Natural killer cell (primary cell): Measurements from ENCODE around the gene NKD1. TPM values are rescaled to one million over a fixed set of nuclear protein-coding genes. Genes with fewer than 3 reads are reported as not detected.

Experiments used
- ATAC-seq, 3 donors: fragments of 150-1000 bp in 2 of 3; fragments of 200-7000 bp in 1 of 3; cut with Tn5 transposase; 1 replicate in 1 of 3; 2 replicates in 2 of 3; pipeline ENCODE4 v1.10.0; 2021; ENCODE audit warnings: mild to moderate bottlenecking in 2 of 3, moderate library complexity in 2 of 3
- DNase-seq, 2 donors: peaks; one replicate each; pipeline versions ENCODE4 v3.0.0 to v3.0.0-alpha.2; 2013 to 2021; ENCODE audit warnings: mixed read lengths in 1 of 2
- H3K27ac ChIP-seq: one replicate; pipeline ENCODE4 v1.5.1; 2013; ENCODE audit warnings: mild to moderate bottlenecking, low read length
- H3K27me3 ChIP-seq: one replicate; pipeline ENCODE4 v1.6.1; 2013; ENCODE audit warnings: low read length; ENCODE audit not compliant: control insufficient read depth, insufficient read depth
- H3K36me3 ChIP-seq: one replicate; pipeline ENCODE4 v1.6.1; 2013; ENCODE audit warnings: low read length; ENCODE audit not compliant: control insufficient read depth, insufficient read depth
- H3K4me1 ChIP-seq: one replicate; pipeline ENCODE4 v1.6.1; 2013; ENCODE audit warnings: low read length; ENCODE audit not compliant: control insufficient read depth, insufficient read depth
- H3K4me3 ChIP-seq: one replicate; pipeline ENCODE4 v1.5.1; 2013; ENCODE audit warnings: low read length
- H3K9me3 ChIP-seq: one replicate; pipeline ENCODE4 v1.6.1; 2013; ENCODE audit warnings: low read length; ENCODE audit not compliant: control insufficient read depth, insufficient read depth
- H3K27ac Mint-ChIP-seq, 2 donors: one replicate each; pipeline ENCODE4 v1.8.0; 2022; ENCODE audit warnings: mild to moderate bottlenecking in 2 of 2, mixed read lengths in 2 of 2, moderate library complexity in 1 of 2
- H3K27me3 Mint-ChIP-seq, 2 donors: one replicate each; pipeline ENCODE4 v1.8.0; 2022; ENCODE audit warnings: low read depth in 2 of 2, mixed read lengths in 2 of 2
- H3K36me3 Mint-ChIP-seq: one replicate; pipeline ENCODE4 v1.8.0; 2022; ENCODE audit warnings: mixed read lengths
- H3K4me1 Mint-ChIP-seq, 2 donors: one replicate each; pipeline ENCODE4 v1.8.0; 2022; ENCODE audit warnings: mixed read lengths in 2 of 2
- H3K4me3 Mint-ChIP-seq: one replicate; pipeline ENCODE4 v1.8.0; 2022; ENCODE audit warnings: mild to moderate bottlenecking, moderate library complexity, mixed read lengths
- H3K9me3 Mint-ChIP-seq, 2 donors: one replicate each; pipeline ENCODE4 v1.8.0; 2022; ENCODE audit warnings: mixed read lengths in 2 of 2
- CTCF ChIP-seq: fragments of 200-600 bp; IDR thresholded peaks from one replicate; pipeline ENCODE4 v1.8.0; 2022; ENCODE audit warnings: antibody characterized with exemption
- WGBS: methylation state at CpG from one replicate; pipeline ENCODE4 v1.1.7; 2013; ENCODE audit warnings: missing lambda C conversion rate; ENCODE audit not compliant: insufficient coverage; 5-methylcytosine and 5-hydroxymethylcytosine counted together
- intact Hi-C: fragments of 100-400 bp; cut with micrococcal nuclease; formaldehyde crosslinking; loops from one replicate; pipeline ENCODE4 v1.14.2; 2022
- total RNA-seq, 4 donors: library from RNA; stranded (reverse); fragments of 120-200 nt in 1 of 4; gene quantifications; one replicate each; pipeline versions ENCODE4 v1.2.3 to v1.2.4, GENCODE V29; 2013 to 2022

The NKD1 gene
- total RNA-seq, 3 donors from 2014 or later (not counting 1 experiment from before 2014, with no cell fraction given) = 0.75 to 1.5 (median 1.0) TPM

DNA sequence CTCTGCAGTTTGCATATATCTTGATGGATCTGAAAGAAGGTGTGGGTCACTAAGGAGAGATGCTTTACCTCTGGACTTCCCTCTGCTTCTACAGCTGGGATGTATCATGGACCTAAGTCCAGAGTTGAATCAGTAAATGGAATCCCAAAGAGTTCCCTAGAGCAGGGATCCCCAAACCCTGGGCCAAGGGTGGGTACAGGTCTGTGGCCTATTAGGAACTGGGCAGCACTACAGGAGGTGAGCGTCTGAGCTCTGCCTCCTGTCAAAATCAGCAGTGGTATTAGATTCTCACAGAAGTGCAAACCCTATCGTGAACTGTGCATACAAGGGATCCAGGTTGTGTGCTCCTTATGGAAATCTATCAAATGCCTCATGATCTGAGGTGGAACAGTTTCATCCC, 39.3 kb downstream of the NKD1 start:
- ATAC-seq (no peak), DNase-seq (no peak)
- H3K4me1 Mint-ChIP-seq = peaks cover 17 to 18% of the 10 kb centered on the region in 2 donors
- Histone ChIP-seq H3K4me3 (no peak overlapping the region), H3K4me1 (peaks cover 15% of the 10 kb centered on the region), H3K27me3 (no peaks in the 10 kb centered on the region), H3K27ac (no peak overlapping the region), H3K9me3 (no peaks in the 10 kb centered on the region), H3K36me3 (no peaks in the 10 kb centered on the region)
- no peak for TF ChIP-seq CTCF
- no peak overlapping the region for H3K27ac Mint-ChIP-seq
- peaks cover 0 to 3% of the 10 kb centered on the region in 2 donors for H3K9me3 Mint-ChIP-seq
- intact Hi-C loops = no loop called here
- H3K4me3 Mint-ChIP-seq = no peak overlapping the region
- no peaks in the 10 kb centered on the region for H3K27me3 Mint-ChIP-seq
- H3K36me3 Mint-ChIP-seq = no peaks in the 10 kb centered on the region
- WGBS = 97% methylated on average over 2 of the region's 2 CpGs

GRCh38 chr16:50588276-50588675, 40.1 kb downstream of the NKD1 start:
- Mint-ChIP-seq H3K9me3 (peaks cover 0 to 3% of the 10 kb centered on the region in 2 donors), H3K4me1 (peaks cover 17 to 18% of the 10 kb centered on the region in 2 donors), H3K4me3 (no peak overlapping the region), H3K27me3 (no peaks in the 10 kb centered on the region), H3K27ac (peak overlapping the region in 1 of 2 donors; percentile 91), H3K36me3 (no peaks in the 10 kb centered on the region)
- no peak for DNase-seq
- H3K4me3 ChIP-seq = no peak overlapping the region
- no peak for ATAC-seq
- H3K9me3 ChIP-seq = no peaks in the 10 kb centered on the region
- intact Hi-C loops = no loop called here
- no peaks in the 10 kb centered on the region for H3K36me3 ChIP-seq
- peaks cover 15% of the 10 kb centered on the region for H3K4me1 ChIP-seq
- no peaks in the 10 kb centered on the region for H3K27me3 ChIP-seq
- H3K27ac ChIP-seq = no peak overlapping the region
- TF ChIP-seq CTCF = no peak
- whole genome bisulfite sequencing = 84% methylated on average over 2 of the region's 2 CpGs

DNA sequence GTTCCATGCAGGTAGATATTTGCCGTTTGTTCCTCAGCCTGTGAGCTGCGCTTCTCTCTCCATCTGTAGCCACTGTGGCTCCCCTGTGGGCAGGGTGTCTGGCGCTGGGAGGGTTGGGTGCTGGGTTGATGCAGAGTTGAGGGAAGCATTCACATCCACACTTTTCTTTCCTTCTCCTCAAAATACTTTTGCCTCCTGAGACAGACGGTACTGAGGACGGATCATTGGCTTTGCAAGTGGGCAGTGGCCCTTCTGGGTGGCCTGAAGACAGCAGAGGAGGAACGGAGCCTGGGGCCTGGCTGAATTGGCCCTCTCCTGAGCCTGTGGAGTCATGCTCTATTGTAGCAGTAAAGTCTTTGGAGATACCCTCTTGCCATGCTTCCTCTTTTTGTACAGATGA, 43.0 kb downstream of the NKD1 start:
- H3K4me3 Mint-ChIP-seq = no peak overlapping the region
- ATAC-seq = no peak
- no peak for TF ChIP-seq CTCF
- H3K4me1 Mint-ChIP-seq = peaks cover 23 to 24% of the 10 kb centered on the region in 2 donors
- no peaks in the 10 kb centered on the region for H3K9me3 ChIP-seq
- no peak for DNase-seq
- H3K27ac Mint-ChIP-seq = no peak overlapping the region
- H3K27me3 Mint-ChIP-seq = no peaks in the 10 kb centered on the region
- no peaks in the 10 kb centered on the region for H3K36me3 ChIP-seq
- peaks cover 22% of the 10 kb centered on the region for H3K4me1 ChIP-seq
- WGBS = 96% methylated on average over 5 of the region's 6 CpGs
- intact Hi-C loops = no loop called here
- H3K27me3 ChIP-seq = no peaks in the 10 kb centered on the region
- peaks cover 0 to 3% of the 10 kb centered on the region in 2 donors for H3K9me3 Mint-ChIP-seq
- H3K4me3 ChIP-seq = no peak overlapping the region
- H3K36me3 Mint-ChIP-seq = no peaks in the 10 kb centered on the region
- no peak overlapping the region for H3K27ac ChIP-seq
